CD1c-positive myeloid dendritic cell (primary cell): ENCODE results near the gene MAPK8IP1.

Experiments used
- DNase-seq: peaks from one replicate; pipeline ENCODE4 v3.0.0-alpha.2; 2016; ENCODE audit errors: extremely low spot score

MAPK8IP1 gene

DNA sequence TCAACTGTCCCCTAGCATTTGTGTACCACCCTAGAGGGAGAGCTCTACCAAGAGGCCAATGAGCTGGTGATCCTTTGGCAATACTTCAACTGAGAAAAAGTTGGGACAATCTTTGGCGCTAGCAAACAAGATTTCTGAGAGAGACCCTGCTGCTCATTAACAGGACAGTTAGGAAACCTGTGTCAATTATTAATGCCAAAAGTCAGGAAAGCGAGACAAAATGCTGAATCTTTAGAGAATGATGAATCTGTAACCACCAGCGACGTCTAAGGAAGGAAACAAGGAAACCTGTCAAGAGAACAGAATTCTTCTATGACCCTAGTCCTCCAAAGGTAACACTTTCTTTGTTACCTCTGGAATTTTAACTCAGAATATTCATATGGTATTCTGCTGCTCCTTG lies 56.9 kb downstream of the MAPK8IP1 start:
- DNase-seq: no peak

DNA sequence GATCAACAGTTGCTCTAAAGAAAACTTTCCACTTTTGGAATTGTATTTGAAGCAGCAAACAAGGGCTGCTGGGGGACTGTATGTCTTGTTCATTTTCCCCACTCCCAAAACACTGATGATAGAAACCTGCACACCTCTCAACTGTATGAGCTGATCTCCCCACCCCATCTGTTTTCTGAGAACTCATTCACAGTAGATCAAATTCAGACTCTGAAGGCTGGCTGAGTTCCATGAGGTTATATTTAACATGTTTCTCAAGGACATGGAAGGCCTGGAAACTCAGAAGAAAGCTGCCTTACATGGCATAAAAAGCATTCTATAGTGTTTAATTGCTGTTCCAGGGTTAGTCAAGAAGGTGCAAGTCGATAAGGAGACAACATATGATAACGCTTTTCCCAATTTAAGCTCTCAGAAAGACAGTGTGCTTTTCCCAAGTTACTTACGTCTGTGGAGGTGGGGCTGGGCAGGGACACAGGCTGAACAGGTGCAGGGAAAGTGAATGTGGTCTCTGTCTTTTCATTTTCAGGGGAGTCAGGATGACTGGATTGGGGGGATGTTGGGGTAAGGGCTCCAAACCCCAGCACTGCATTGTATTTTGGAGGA lies 60.0 kb downstream of the MAPK8IP1 start:
- no peak for DNase-seq

DNA sequence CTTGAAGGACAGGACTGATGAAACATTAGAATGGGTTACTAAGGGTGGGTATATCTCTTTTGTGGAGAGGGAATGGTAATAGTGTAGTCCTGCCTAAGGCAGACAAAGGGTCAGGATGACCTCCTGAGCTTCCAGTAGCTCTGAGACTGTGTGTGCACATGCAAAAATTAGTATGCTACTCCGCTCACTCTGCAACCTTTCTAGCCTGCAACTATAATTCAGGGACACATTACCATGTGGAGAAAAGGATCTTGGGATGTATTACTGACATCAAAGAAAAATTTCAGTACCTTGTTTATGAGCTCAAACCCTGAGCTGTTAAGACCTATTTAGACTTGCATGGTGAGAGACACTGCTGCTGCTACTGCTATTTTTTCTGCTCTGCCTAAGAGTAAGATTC lies 62.4 kb downstream of the MAPK8IP1 start:
- DNase-seq: no peak

DNA sequence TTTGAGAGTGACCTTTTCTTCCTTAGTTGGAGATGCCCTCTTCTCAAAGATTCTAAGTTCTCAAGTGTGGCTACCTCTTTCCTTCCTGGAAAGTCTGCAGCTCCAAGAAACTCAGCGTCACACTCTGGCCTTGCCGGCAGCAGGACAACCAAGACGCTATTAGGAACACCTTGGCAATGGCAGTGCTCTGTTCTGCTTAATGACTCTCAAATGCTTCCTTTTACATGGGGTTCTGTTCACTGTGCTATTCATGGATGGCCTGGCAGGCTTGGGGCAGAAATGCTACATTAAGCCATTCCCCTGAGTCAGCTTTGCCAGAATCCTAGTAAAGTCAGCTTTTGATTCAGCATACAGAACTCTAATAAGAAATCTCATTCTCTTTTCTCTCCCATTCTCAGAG lies 62.9 kb downstream of the MAPK8IP1 start:
- DNase-seq: no peak

DNA sequence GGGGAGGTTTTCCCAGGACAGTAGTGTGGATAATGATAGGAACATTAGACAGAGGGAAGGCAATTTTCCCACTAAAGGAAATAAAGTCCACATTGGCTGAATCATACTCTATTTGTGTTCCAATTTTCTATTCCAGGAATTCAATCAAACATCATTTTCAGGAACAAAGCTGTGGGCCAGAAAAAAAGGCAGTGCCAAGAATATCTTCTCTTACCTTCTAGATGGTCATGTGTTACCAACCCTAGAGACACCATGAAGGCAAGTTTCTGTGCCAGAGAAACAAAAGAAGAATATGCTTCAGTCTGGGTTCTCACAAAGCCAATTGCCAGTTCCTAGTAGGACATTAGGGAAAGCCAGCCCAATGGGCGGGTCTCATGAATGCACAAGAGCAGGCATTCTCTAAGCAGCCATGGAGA lies 64.5 kb downstream of the MAPK8IP1 start:
- no peak for DNase-seq
